ENCODE measurements around the gene DFFA. TPM values are rescaled to one million over a fixed set of nuclear protein-coding genes. Genes with fewer than 3 reads are reported as not detected.
A peak's percentile ranks its signal among the peaks of the same experiment; 100 is the strongest.
"Not testable (repeated sequence)": the region's sequence is repeated elsewhere in the genome, so short reads cannot be mapped to it uniquely, and the experiment has no call there.

DFFA gene
- polyA plus RNA-seq, 1 donor from 2014 or later = 37.5 TPM

GRCh38 chr1:10490286-10490970, 18.1 kb upstream of the DFFA start:
- no peak overlapping the region for H3K27ac Mint-ChIP-seq
- no peaks in the 10 kb centered on the region for H3K27me3 Mint-ChIP-seq
- peaks cover 7 to 19% (median 9%) of the 10 kb centered on the region in 3 donors for H3K4me1 Mint-ChIP-seq
- no peaks in the 10 kb centered on the region for H3K9me3 Mint-ChIP-seq
- no peak overlapping the region for H3K4me3 Mint-ChIP-seq
- H3K36me3 Mint-ChIP-seq = peaks cover 2% of the 10 kb centered on the region

GRCh38 chr1:10489291-10490055, 17.1 kb upstream of the DFFA start:
- Mint-ChIP-seq H3K4me1 (peaks cover 0 to 15% (median 6%) of the 10 kb centered on the region in 3 donors), H3K9me3 (no peaks in the 10 kb centered on the region), H3K27me3 (no peaks in the 10 kb centered on the region), H3K36me3 (peaks cover 2% of the 10 kb centered on the region), H3K4me3 (no peak overlapping the region), H3K27ac (no peak overlapping the region)

GRCh38 chr1:10484521-10484920, 12.2 kb upstream of the DFFA start:
- Mint-ChIP-seq H3K9me3 (no peaks in the 10 kb centered on the region), H3K4me3 (peak overlapping the region in 1 of 4 donors; percentile 41), H3K27me3 (no peaks in the 10 kb centered on the region), H3K27ac (no peak overlapping the region), H3K4me1 (peaks cover 6 to 15% (median 11%) of the 10 kb centered on the region in 3 donors), H3K36me3 (peaks cover 2% of the 10 kb centered on the region)

GRCh38 chr1:10480614-10481013, 8.3 kb upstream of the DFFA start:
- Mint-ChIP-seq H3K27me3 (no peaks in the 10 kb centered on the region), H3K4me1 (peaks cover 10 to 28% (median 27%) of the 10 kb centered on the region in 3 donors), H3K9me3 (no peaks in the 10 kb centered on the region), H3K27ac (no peak overlapping the region), H3K36me3 (no peaks in the 10 kb centered on the region), H3K4me3 (no peak overlapping the region)

- Mint-ChIP-seq H3K27ac (no peak overlapping the region), H3K9me3 (no peaks in the 10 kb centered on the region), H3K27me3 (no peaks in the 10 kb centered on the region), H3K4me1 (peaks cover 14 to 37% (median 28%) of the 10 kb centered on the region in 3 donors), H3K36me3 (no peaks in the 10 kb centered on the region), H3K4me3 (peak overlapping the region in 2 of 4 donors; percentile 16 to 40)
Measured at GRCh38 chr1:10479296-10479695, 7.0 kb upstream of the DFFA start.

- Mint-ChIP-seq H3K4me1 (peaks cover 29 to 45% (median 39%) of the 10 kb centered on the region in 3 donors), H3K27ac (peak overlapping the region; percentile 82 to 92 (median 90)), H3K9me3 (no peaks in the 10 kb centered on the region), H3K27me3 (no peaks in the 10 kb centered on the region), H3K36me3 (no peaks in the 10 kb centered on the region), H3K4me3 (peak overlapping the region; percentile 88 to 97 (median 92))
Measured at GRCh38 chr1:10475510-10475909, 3.2 kb upstream of the DFFA start.

GRCh38 chr1:10474613-10475507, 2.5 kb upstream of the DFFA start, which contains the start of gene PEX14:
TSS of gene PEX14 (plus strand) at chr1:10474950. CDS start at chr1:10474967, 17 bp downstream.
- Mint-ChIP-seq H3K4me1 (peaks cover 29 to 45% (median 39%) of the 10 kb centered on the region in 3 donors), H3K9me3 (no peaks in the 10 kb centered on the region), H3K36me3 (no peaks in the 10 kb centered on the region), H3K27me3 (no peaks in the 10 kb centered on the region), H3K27ac (peak within 1 kb of the TSS; percentile 90 to 92 (median 92)), H3K4me3 (peak within 1 kb of the TSS; percentile 89 to 97 (median 92))

- H3K9me3 Mint-ChIP-seq, H3K36me3 Mint-ChIP-seq, H3K27me3 Mint-ChIP-seq: not testable (repeated sequence)
- Mint-ChIP-seq H3K4me3 (peak overlapping the region; percentile 89 to 95 (median 92)), H3K4me1 (peaks cover 29 to 40% (median 35%) of the 10 kb centered on the region in 3 donors), H3K27ac (peak overlapping the region; percentile 10 to 92 (median 91))
Measured at GRCh38 chr1:10474309-10474612, 1.9 kb upstream of the DFFA start.

- H3K4me1 Mint-ChIP-seq = peaks cover 29 to 40% (median 35%) of the 10 kb centered on the region in 3 donors
- peak overlapping the region; percentile 90 to 99 (median 96) for H3K4me3 Mint-ChIP-seq
- peak overlapping the region; percentile 75 to 96 (median 94) for H3K27ac Mint-ChIP-seq
- H3K27me3 Mint-ChIP-seq = no peaks in the 10 kb centered on the region
- H3K36me3 Mint-ChIP-seq = peaks cover under 1% of the 10 kb centered on the region
- H3K9me3 Mint-ChIP-seq = no peaks in the 10 kb centered on the region
Measured at GRCh38 chr1:10473145-10473765, 926 bp upstream of the DFFA start.

- H3K36me3 Mint-ChIP-seq = peaks cover 4% of the 10 kb centered on the region
- H3K27me3 Mint-ChIP-seq = no peaks in the 10 kb centered on the region
- peak overlapping the region; percentile 75 to 96 (median 94) for H3K27ac Mint-ChIP-seq
- H3K4me3 Mint-ChIP-seq = peak overlapping the region; percentile 90 to 99 (median 96)
- H3K9me3 Mint-ChIP-seq = no peaks in the 10 kb centered on the region
- peaks cover 28 to 37% (median 30%) of the 10 kb centered on the region in 3 donors for H3K4me1 Mint-ChIP-seq
Measured at GRCh38 chr1:10471411-10472219, 714 bp downstream of the DFFA start.

- peaks cover 4% of the 10 kb centered on the region for H3K36me3 Mint-ChIP-seq
- no peaks in the 10 kb centered on the region for H3K9me3 Mint-ChIP-seq
- H3K27ac Mint-ChIP-seq = no peak overlapping the region
- no peaks in the 10 kb centered on the region for H3K27me3 Mint-ChIP-seq
- no peak overlapping the region for H3K4me3 Mint-ChIP-seq
- peaks cover 17 to 22% (median 21%) of the 10 kb centered on the region in 3 donors for H3K4me1 Mint-ChIP-seq
Measured at GRCh38 chr1:10470043-10470442, 2.3 kb downstream of the DFFA start.

GRCh38 chr1:10467078-10467477, 5.3 kb downstream of the DFFA start:
- Mint-ChIP-seq H3K27ac (no peak overlapping the region), H3K4me1 (peaks cover 4 to 8% (median 4%) of the 10 kb centered on the region in 3 donors)

GRCh38 chr1:10459184-10459583, 13.1 kb downstream of the DFFA start:
- Mint-ChIP-seq H3K9me3 (no peaks in the 10 kb centered on the region), H3K36me3 (peaks cover 7% of the 10 kb centered on the region), H3K4me3 (no peak overlapping the region), H3K27ac (no peak overlapping the region), H3K4me1 (peaks cover 0 to 4% (median 0%) of the 10 kb centered on the region in 3 donors), H3K27me3 (no peaks in the 10 kb centered on the region)

More at GRCh38 chr1:10467078-10467477, 5.3 kb downstream of the DFFA start:
- H3K9me3 Mint-ChIP-seq = no peaks in the 10 kb centered on the region
- no peaks in the 10 kb centered on the region for H3K27me3 Mint-ChIP-seq
- H3K36me3 Mint-ChIP-seq = peaks cover 6% of the 10 kb centered on the region
- H3K4me3 Mint-ChIP-seq = no peak overlapping the region

- Mint-ChIP-seq H3K9me3 (no peaks in the 10 kb centered on the region), H3K27me3 (no peaks in the 10 kb centered on the region), H3K4me3 (no peak overlapping the region), H3K4me1 (peaks cover 0 to 4% (median 0%) of the 10 kb centered on the region in 3 donors), H3K27ac (no peak overlapping the region), H3K36me3 (peaks cover 7% of the 10 kb centered on the region)
Measured at GRCh38 chr1:10457875-10458274, 14.5 kb downstream of the DFFA start.

Data from IgD-negative memory B cell (primary cell).